Iris pigment epithelial cell (primary cell): ENCODE measurements around the gene AKAP3.

Source experiments
- DNase-seq: peaks from one replicate; pipeline ENCODE4 v3.0.0-alpha.2; 2011; ENCODE audit warnings: low read depth

Gene AKAP3

GRCh38 chr12:4648501-4649357 lies at the start of gene AKAP3, which contains the start of gene NDUFA9:
Gene AKAP3, minus strand, starts transcription at chr12:4649051. Its CDS starts 10,855 bp downstream, at chr12:4638196.
Gene NDUFA9, plus strand, starts transcription at chr12:4649114. Its CDS starts 13 bp downstream, at chr12:4649127.
- DNase-seq = peak; percentile 88

DNA sequence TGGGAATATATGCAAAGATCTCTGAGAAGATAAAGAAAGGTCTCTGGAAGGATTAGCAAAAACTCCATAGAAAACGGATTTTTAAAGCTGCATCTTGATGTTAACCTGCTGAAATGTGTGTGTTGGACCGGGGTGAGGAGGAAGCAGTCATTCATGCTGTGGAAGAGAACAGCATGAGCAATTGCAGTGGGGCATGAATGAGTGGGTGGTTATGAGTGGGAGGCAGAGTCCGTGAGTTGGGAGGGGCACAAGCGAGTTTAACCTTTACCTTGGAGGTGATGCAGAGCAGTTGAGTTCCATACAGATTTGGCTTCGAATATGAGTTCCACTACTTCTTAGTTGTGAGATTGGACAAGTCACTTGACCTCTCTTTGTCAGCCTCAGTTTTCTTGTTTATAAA lies 41.9 kb upstream of the AKAP3 start:
- DNase-seq = no peak

GRCh38 chr12:4685317-4685716 lies 36.5 kb upstream of the AKAP3 start:
- DNase-seq = no peak

- no peak for DNase-seq
Observed at GRCh38 chr12:4681732-4682131, 32.9 kb upstream of the AKAP3 start.

- no peak for DNase-seq
Observed at GRCh38 chr12:4679711-4680110, 30.9 kb upstream of the AKAP3 start.

DNA sequence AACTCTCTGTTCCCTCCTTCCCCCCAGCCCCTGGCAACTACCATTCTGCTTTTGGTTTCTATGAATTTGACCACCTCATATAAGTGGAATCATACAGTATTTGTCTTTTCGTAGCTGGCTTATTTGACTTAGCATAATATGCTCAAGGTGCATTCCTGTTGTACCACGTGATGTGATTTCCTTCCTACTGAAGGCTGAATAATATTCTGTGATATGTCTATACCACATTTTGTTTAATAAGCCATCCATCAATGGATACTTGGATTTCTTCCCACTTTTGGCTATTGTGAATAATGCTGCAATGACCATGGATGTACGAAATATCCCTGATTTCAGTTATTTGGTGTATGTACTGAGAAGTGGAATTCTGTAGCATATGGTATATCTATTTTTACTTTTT lies 16.4 kb upstream of the AKAP3 start:
- no peak for DNase-seq

DNA sequence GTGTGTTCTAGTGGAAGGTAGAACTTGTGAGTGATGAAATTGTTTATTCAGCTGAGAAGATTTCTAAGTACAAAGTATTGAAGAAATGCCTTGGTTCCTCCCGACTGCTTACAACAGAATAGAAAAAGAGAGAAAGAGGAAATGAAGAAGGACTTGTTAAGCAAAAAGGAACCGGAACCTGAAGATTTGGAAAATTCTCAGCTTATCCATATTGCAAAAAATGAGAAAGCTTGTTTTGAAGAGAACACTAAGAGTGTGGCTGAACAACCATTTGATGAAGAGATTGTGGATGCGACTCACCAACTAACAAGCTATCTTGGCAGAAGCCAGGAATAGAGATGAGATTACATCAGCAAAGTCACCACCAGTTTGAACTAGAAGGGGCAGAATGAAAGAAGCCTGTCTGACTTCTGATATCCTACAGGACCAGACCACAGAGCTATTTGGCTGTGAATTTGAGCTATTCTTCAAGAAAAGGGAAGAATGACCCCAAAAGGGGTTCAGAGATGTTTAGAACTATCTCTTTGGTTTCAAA lies 15.2 kb upstream of the AKAP3 start:
- DNase-seq = peak; percentile 86

DNA sequence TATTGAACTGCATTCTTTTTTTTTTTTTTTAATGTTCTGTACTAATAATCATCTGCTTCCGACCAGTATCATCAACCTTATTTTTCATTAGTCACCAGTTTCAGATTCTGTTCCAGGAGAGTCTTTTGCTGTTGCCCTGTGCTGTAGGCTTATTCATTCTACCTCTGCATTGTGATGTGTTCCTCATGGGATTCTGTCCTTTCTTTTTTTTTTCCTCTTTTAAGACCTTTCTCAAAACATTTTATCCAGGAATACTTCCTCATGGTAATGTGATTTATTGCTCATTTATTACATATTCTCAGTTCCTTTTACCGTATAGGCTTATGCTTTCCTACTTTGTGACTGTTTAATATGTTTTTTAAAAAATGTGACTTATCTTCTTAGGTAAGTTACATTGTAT lies 4.8 kb upstream of the AKAP3 start:
- no peak for DNase-seq

- DNase-seq = peak; percentile 9
Observed at GRCh38 chr12:4653257-4653656, 4.4 kb upstream of the AKAP3 start.

- DNase-seq = no peak
Observed at GRCh38 chr12:4649358-4649661, 459 bp upstream of the AKAP3 start.

- DNase-seq = no peak
Observed at GRCh38 chr12:4648104-4648500, 749 bp downstream of the AKAP3 start.

DNA sequence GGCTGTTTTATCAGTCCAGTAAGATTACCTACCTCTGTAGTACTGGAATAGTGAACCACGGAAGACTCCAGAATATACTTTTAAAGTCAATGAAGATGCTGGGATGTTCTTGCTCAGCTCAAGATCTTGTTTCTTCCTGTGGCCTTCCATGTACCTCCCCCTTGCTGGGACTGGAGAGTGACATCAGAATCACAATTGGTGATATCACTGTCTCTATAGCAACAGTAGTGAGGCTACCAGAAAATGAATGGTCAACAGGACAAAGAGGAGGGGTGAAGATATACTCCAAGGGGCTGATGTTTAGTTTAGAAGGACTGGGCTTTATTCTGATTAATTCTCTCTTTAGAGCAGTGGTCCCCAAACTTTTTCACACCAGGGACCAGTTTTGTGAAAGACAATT lies 3.8 kb downstream of the AKAP3 start:
- no peak for DNase-seq

DNA sequence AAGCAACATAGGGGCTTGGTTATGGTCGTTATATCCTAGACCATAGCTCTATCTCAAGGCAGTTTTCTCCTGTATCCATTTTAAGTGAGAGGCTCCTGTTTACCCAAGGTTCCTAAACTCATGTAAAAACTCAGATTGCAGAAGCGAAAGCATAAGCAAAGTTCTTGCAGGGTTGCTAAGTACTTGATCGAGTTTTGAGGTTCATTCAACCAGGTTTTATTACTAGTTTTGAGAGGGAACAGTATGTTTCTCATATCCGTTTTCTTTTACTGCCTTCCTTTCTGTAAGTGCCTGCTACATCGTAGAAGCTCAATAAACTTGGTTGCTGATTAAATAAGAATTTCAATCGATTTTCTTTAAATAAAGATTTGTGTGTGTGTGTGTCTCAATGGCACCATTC lies 5.1 kb downstream of the AKAP3 start:
- no peak for DNase-seq

- no peak for DNase-seq
Observed at GRCh38 chr12:4630262-4630661, 18.6 kb downstream of the AKAP3 start.

GRCh38 chr12:4628406-4628805 lies 20.4 kb downstream of the AKAP3 start:
- no peak for DNase-seq

DNA sequence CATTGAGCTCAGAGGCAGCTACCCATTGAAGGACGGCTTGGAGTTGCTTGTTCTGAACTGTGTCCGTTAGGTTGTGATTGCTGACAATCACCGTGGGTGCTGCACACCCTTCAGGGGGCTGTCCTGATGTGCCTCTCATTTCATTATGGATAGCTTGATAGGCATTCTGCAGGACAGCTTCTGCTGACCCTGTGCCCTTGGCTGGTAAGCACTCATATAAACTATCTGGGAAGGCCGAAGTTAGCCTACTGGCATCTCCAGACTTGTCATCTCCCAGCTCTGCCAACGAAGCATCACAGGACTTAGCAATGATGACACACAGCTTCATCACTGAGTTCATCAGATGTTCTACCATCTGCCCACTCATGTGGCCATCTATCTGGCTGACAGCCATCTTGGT lies 22.3 kb downstream of the AKAP3 start:
- no peak for DNase-seq

- no peak for DNase-seq
Observed at GRCh38 chr12:4621511-4621910, 27.3 kb downstream of the AKAP3 start.

- no peak for DNase-seq
Observed at GRCh38 chr12:4615667-4616066, 33.2 kb downstream of the AKAP3 start.

DNA sequence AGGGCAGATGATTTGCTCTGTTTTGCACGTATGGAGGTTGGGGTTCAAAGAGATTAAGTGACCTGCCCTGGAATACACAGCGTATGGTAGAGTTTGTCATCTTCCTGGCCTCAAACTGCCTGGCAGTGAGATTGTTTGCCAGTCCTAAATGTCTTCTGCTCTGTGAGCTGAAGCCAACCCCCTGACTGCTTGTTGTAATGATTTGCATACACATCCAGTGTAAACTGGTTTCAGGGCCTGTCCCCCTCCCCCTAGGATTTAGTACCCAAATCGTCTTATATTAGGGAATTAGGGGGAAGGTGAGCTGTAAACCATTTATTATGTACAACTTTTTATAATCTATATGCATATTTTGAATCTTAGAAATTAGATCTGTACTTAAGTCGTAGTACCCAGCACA lies 38.4 kb downstream of the AKAP3 start:
- no peak for DNase-seq

DNA sequence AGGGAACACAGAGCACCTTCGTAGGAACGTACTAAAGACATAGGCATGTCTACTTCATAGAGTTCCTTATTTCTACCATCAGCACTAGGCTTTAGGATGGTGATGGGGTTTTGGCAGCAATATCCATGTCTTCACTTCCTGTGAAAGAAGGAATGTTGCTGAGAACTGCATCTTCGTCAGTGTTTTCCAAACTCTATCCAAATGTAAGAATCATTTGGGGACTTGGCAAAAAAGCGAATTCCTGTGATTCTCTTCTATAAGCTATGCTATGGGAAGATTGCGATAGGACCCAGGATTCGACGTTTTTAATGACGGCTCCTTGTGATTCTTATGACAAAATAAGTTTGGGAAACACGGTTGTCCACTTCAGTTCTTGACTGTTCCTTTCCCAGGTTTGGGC lies 39.8 kb downstream of the AKAP3 start:
- no peak for DNase-seq

DNA sequence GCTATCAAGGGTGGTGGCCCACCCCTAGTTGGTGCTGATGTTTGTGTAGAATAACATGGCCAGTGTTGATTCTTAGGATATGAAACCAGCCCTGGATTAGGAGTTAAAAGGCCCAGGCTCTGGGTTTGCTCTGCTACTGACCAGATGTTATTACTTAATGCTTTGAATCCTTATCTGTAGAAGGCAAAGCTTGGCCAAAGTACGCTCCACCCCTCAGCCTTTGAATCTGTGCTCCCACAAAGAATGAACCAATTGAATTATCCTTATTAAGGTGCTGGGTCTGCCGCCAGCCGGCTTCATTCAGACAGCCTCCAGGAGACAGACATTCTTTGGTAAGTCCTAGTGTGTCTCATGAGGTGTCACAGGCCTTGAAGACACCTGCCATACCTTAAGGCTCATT lies 41.8 kb downstream of the AKAP3 start:
- DNase-seq = no peak

DNA sequence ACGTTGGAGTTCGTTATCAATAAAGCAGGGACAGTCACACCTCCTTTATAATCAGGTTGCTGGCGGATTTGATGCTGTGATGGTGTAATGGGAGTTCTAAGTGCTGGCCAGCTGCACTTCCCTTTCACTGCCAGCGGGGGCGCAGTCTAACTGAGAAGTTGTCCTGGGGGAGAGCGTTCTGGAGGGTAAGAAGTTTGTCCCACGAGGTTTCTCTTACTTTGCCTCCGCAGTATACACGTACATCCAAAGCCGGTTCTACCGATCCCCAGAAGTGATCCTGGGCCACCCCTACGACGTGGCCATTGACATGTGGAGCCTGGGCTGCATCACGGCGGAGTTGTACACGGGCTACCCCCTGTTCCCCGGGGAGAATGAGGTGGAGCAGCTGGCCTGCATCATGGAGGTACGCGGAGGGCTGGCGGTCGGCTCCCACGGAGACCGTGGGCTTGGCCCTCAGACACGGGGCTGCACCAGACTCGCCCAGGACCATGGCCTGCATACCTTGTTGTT lies 44.1 kb downstream of the AKAP3 start:
- peak; percentile 89 for DNase-seq

GRCh38 chr12:4603946-4604345 lies 44.9 kb downstream of the AKAP3 start:
- DNase-seq = no peak

DNA sequence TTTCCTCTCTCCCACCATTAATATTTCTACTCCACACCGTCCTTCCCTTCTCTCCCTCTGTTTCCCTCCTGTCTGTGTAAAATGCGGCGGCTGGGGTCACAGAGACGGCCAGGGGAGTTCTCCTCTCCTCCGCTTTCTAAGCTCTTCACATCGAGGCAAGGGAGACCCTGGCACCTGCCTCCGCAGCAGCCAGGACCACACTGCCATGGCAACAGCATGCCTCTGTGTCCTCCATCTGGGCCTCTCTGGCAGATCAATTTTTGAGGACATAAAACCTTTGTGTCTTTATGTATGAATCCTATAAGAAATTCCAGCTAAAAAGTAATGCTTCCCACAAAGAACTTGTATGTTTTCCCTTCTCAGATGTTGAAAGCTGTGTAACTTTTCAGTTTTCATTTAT lies 45.4 kb downstream of the AKAP3 start:
- no peak for DNase-seq
